Activated T-helper 1 cell treated with Interleukin-2 at 50 U/mL for 16 hours (primary cell): ENCODE data around the gene GOLGA1.
"Not testable (repeated sequence)": the region's sequence is repeated elsewhere in the genome, so short reads cannot be mapped to it uniquely, and the experiment has no call there.

Experiments
- DNase-seq: peaks from one replicate; pipeline ENCODE4 v3.0.0-alpha.2; 2020; ENCODE audit warnings: low read depth

GOLGA1 gene

GRCh38 chr9:124940521-124940893, 376 bp downstream of the GOLGA1 start:
- no peak for DNase-seq

- DNase-seq, result no peak
These were observed 939 bp downstream of the GOLGA1 start for GRCh38 chr9:124939944-124940343.

- no peak for DNase-seq
These were observed 6.6 kb downstream of the GOLGA1 start for GRCh38 chr9:124934290-124934689.

GRCh38 chr9:124932333-124932732, 8.6 kb downstream of the GOLGA1 start:
- no peak for DNase-seq

- no peak for DNase-seq
These were observed 11.4 kb downstream of the GOLGA1 start for GRCh38 chr9:124929464-124929863.

GRCh38 chr9:124928116-124928515, 12.8 kb downstream of the GOLGA1 start:
- no peak for DNase-seq

GRCh38 chr9:124920394-124920793, 20.5 kb downstream of the GOLGA1 start:
- not testable (repeated sequence) for DNase-seq

GRCh38 chr9:124914753-124915405, 26.0 kb downstream of the GOLGA1 start:
- DNase-seq, result no peak

GRCh38 chr9:124913378-124913777, 27.5 kb downstream of the GOLGA1 start:
- DNase-seq, result no peak

GRCh38 chr9:124911766-124912165, 29.1 kb downstream of the GOLGA1 start:
- no peak for DNase-seq

GRCh38 chr9:124908098-124908497, 32.8 kb downstream of the GOLGA1 start:
- DNase-seq, result no peak

- DNase-seq, result no peak
These were observed 33.9 kb downstream of the GOLGA1 start for GRCh38 chr9:124906966-124907365.

- DNase-seq, result no peak
These were observed 41.0 kb downstream of the GOLGA1 start for GRCh38 chr9:124899845-124900244.

GRCh38 chr9:124897570-124898460, 43.1 kb downstream of the GOLGA1 start:
- no peak for DNase-seq

GRCh38 chr9:124894741-124895170, 46.1 kb downstream of the GOLGA1 start:
- no peak for DNase-seq

GRCh38 chr9:124894035-124894740, 46.7 kb downstream of the GOLGA1 start:
- no peak for DNase-seq

- no peak for DNase-seq
These were observed 50.7 kb downstream of the GOLGA1 start for GRCh38 chr9:124890179-124890578.

GRCh38 chr9:124889006-124889405, 51.9 kb downstream of the GOLGA1 start:
- DNase-seq, result no peak

GRCh38 chr9:124887832-124888231, 53.1 kb downstream of the GOLGA1 start:
- DNase-seq, result no peak

- no peak for DNase-seq
These were observed 53.9 kb downstream of the GOLGA1 start for GRCh38 chr9:124886866-124887492.

GRCh38 chr9:124886461-124886860, 54.4 kb downstream of the GOLGA1 start:
- DNase-seq, result no peak

- DNase-seq, result no peak
These were observed 55.3 kb downstream of the GOLGA1 start for GRCh38 chr9:124885551-124885950.
